ENCODE data around the gene SH2D3A.
"Not testable (repeated sequence)": the region's sequence is repeated elsewhere in the genome, so short reads cannot be mapped to it uniquely, and the experiment has no call there.

GRCh38 chr19:6776045-6776444, 8.8 kb upstream of the SH2D3A start:
- TF ChIP-seq CTCF, POLR2A (IDR thresholded peaks at IDR 0.05): not testable (repeated sequence)

Data from thyroid gland (tissue), 4 donors.